Measurements from ENCODE around the gene KIAA1217.
"Not testable (repeated sequence)": the region's sequence is repeated elsewhere in the genome, so short reads cannot be mapped to it uniquely, and the experiment has no call there.

Gene KIAA1217

DNA sequence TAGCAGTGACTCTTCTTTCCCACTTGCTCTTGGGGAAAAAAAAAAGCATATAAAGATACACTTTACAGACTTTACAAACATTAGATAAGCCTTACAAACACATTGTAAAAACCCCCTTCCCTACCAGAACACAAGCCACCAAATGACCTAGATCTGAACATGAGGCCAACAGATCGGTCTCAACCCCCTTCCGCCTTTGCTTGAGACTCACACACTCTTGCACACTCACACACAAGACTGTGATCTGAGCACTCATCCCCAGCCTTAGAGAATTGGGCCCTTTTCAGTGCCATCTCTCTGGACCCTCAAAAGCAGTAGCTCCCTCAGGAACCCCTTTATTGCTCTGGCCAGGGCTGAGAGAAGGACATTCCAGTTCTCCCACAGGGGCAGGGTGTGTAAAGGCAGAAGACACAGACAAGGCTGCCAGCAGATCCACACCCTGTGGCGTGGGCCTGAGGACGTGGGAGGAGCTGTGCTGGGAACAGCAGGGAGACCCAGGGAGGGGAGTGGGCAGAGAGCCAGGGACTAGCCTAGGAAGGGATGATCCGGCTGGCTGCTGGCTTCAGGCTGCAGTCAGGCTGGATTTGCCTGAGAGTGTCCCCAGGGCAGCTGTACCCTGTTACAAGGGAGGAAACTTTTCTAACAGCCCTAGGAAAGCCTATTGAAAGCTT is 206.7 kb downstream of the KIAA1217 start:
- no peak for DNase-seq

DNA sequence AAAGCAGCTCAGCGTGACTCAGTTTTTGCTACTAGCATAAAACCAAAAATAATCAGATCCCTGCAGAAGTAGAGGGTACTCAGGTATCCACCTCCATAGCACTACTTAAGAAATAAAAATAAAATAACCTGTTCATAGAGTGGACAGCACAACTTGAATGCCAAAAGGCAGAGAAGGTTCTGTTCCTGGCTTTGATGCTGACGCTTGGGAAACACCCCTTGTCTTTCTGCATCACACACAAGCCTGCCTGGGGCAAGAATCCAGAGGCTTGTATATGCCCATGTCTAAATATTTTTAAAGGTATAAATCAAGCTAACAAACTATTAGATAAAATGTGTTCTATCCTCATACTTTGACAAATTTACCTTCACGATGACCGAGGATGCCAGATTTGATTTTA is 207.3 kb downstream of the KIAA1217 start:
- no peak for DNase-seq

DNA sequence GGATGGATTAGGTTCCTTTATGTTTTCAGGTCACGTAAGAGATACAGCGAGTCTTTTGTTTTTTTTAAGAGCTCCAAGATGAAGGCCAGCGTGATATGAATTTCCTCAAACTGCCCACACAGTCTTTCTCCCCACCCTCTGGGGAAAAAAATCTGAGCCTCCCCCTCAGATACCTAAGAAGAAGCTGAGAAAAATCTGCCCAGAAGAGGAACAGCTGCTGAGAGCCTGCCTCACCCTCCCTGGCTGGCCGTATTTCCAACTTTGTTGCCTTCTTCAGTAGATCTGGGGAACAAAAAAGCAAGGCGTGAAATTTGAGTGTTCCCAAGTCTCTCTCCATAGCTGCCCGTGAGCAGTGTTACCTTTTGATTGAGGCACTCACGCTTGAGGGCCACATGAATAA is 208.1 kb downstream of the KIAA1217 start:
- no peak for DNase-seq

DNA sequence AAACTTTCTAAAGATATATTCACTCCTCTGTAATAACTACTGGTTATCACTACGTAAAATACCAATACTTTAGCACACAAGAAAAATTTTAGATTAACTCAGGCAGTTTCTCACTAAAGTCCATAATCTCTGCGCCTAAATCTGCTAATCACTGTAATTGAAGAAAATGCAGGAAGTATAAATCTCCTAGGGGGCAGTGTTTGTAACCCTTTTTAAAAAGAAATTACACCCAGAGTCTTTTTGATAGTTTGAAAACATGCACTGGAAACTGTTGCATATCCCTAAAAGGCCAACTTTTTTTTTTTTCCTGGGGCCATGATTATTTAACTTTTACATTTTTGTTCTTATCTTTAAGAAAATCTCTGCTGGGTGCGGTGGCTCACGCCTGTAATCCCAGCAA is 209.6 kb downstream of the KIAA1217 start:
- DNase-seq, result no peak

DNA sequence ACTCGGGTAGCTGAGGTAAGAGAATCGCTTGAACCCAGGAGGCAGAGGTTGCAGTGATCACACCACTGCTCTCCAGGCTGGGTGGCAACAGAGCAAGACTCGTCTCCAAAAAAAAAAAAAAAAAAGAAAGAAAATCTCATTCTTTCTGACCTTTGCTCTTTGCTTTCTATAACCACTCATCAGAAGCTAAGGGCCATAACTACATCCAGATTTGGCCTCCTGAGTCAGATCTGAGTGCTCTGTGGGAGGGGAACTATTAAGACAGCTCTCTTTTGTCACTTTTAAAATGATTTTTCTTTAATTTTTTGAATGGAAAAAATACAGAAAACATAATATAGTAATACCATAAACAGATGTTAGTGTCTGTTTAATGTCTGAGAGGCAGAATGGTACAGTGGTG is 210.1 kb downstream of the KIAA1217 start:
- DNase-seq, result no peak

DNA sequence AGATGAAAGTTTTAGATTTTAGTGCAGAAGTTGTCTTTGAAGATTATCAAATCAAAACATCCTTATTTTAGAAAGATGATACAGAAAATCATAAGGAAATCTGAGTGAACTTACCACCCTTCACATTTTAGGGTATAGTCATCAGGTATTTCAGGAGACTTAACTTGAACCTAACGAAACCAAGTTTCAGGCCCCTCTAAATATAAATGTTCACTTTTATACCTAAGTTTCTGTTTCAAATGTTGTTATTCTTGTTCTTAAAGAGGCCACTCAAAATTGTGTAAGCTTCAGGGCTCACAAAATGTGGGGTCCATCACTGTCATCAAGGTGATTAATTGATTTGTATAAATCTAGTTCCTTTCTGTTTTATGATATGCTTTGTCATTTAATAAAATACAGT is 216.2 kb downstream of the KIAA1217 start:
- DNase-seq, result no peak

DNA sequence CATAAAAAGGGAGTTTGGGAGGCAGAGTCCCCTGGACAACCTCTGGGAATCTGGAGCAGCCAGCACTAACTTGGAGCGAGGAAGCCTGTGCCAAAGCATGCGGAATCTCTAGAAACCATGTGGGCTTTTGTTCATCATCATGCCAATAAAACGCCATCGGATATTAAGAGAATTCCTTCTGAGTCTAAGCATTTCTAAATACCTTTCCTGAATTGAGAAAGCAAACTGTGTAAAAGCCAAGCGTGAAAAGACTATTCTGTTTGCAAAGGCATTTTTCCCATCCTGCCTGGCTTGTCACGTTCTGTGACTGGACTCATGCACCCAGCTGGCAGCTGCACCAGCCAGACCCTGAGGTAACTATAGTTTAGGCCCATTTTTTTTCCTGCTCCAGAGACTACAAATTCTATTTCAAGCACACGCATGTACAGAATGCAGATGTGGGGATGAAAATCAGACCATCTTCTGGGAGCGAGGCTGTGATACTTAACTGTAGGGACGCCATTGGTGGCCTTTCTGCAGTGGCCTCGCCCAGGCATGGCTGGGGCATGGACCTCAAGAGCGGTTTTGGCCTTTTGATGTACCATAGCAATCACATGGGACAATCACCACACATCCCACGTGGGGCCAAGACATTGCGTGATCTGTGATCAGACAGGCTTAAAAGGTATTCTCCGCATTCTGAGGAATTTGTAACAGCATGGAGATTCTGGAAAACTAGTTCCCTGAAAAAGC is 218.9 kb downstream of the KIAA1217 start:
- DNase-seq, result no peak

DNA sequence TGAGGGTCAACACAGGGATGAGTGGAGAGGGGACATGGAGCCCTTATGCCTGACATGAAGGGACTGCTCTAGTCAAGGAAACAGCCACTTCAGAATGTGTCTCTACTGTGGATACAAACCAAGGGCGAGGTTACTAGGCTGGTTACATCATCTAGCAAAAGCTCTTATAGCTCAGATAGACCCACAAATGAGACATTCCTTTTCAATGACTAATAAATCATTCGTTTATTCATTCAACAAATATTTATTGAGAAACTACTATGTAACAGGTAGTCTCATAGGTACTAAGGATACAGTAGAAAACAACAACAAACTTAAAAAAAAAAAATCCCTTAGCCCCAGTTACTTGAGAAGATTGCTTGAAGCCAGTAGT is 219.5 kb downstream of the KIAA1217 start:
- DNase-seq, result no peak

DNA sequence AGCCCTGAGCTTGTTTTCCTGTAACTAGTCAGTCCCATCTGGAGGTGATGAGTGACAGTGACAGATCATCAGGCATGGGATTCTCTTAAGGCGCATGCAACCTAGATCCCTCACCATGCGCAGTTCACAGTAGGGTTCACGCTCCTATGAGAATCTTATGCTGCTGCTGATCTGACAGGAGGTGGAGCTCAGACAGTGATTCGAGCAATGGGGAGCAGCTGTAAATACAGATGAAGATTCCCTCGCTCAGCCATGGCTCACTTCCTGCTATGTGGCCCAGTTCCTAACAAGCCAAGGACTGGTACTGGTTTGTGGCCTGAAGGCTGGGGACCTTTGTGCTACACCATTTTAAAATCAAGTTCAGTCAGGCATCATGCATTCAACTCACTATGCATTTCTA is 221.7 kb downstream of the KIAA1217 start:
- DNase-seq, result no peak

DNA sequence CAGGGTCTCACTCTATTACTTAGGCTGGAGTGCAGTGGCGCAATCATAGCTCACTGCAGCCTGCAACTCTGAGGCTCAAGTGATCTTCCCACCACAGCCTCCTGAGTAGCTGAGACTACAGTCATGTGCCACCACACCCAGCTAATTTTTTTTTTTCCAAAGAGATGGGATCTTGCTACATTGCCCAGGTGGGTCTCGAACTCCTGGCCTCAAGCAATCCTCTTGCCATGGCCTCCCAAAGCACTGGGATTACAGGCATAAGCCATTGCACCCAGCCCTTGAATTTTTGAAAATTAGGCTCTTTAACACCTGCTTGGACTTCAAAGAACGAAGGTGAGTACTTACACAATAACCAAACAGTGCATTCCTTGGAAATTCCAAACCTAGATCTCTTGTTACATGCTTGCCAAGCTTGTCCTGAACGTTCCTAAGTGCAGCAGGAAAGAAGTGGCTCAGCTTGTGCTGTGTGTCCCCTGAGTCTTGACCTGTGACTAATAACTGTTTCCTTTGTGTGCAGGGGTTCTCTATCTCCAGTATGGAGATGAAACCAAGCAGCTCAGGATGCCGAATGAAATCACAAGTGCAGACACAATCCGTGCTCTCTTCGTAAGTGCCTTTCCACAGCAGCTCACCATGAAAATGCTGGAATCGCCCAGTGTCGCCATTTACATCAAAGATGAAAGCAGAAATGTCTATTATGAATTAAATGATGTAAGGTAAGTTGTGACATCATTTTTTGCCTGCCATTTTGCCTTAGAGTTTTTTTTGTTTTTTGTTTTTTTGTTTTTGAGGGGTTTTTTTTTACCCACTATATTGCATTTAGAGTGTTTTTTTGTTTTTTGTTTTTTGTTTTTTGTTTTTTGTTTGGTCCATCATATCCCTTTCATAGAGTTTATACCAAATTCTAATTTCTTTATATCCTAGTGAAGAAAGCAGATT is 223.8 kb downstream of the KIAA1217 start:
- peak; percentile 6 for DNase-seq

DNA sequence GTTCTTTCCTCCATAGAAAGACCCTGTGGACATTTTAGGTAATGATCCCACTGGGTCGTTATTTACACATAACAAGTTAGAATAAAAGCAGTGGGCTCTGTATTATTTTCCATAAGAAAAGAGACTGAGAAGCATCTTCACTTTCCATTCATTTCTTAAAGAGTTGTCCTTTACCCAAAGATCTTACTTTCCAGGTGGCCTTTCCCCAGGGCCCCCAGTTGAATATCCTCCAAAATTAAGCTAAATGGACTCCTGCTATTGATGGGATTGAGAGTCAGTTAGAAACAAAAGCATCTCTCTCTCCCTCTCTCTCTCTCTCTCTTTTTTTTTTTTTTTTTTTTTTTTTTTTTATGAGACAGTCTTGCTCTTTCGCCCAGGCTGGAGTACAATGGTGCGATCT is 224.8 kb downstream of the KIAA1217 start:
- no peak for DNase-seq

DNA sequence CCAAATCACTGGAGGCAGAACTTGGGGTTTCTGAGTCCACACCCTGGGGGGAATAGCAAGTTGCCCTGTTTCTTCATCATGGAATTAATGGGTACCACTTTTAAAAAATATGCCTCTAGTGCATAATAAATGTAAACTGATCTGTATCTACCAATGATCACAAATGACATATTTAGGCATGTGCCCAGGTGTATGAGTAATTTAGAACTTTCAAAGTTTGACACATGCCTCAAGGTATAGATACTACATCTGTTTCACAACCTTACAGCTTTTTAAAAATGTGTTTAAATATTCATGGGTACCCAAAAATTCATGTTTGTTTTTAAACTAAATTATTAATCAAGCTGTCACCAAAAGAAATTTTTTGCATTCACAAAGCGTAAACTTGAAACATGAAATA is 226.0 kb downstream of the KIAA1217 start:
- no peak for DNase-seq

DNA sequence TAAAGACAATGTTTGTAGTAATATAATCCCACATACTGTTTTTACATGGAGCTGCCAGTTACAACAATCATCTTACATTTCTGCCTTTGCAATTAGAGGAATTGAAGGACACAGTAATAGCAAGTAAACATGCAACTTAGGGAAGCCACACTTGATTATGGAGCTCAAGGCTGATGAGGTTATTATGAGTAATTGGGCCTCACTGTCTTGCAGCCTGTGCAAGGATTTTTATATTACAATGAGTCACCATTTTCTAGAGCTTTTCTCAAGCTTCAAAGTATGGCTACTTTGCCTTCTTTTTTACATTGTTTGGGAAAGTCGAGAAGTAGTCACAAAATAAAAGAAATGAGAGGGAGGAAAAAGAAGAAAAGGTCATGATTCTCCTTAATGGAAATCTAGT is 226.4 kb downstream of the KIAA1217 start:
- DNase-seq, result peak; percentile 20

DNA sequence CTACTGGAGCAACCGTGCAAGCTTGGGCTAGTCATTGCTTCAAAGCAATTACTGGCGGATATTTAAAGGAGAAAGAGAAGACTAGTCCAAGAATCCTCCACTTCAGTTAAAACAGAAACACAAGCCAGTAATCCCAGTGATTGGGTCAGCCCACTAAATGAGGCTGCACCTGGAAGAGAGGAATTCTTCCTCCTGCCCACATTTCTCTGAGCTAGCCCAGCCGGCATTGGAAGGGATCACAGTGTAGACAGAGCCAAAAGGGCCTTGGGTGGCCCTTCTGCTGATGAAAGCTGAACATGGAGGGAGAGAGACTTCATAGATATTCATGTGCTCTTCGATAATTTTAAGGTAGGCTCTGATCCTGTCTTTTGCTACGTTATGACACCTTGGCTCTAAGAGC is 228.4 kb downstream of the KIAA1217 start:
- DNase-seq, result no peak

DNA sequence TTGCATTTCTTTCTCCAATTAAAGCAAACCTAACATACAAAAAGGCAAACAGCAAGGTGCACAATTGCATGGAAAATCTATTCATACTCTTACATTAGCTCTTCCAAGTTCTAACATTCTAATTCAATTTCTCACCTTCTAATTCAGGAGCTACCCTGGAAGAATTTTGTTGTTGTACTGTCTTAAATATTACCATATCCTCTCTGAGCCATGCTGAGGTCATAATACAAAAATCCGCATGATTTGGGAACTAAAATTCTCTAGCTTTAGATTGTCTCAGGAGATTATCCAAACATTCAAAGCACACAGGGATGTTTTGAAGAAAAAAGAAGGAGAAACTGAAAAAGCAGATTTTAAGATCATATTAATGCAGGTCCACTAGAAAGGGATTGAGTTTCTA is 229.9 kb downstream of the KIAA1217 start:
- DNase-seq, result no peak

DNA sequence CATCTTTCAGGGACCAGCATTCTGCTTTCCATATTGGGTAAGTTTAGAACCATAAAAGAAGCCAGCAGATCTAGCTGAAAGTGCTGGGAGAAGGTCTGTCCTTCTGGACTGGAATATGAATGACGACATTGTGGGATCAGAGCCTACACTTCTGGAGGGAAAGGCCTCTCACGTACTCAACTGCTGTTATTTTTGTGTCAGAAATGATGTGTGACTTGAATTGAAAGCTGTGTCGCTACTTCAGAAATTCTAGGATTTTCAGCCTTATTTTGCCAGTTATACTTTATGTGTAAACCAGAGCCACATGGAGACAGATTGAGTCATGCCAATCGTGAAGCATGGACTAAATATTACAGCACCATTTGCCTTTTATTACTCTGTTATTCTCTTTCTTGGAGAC is 231.0 kb downstream of the KIAA1217 start:
- no peak for DNase-seq

DNA sequence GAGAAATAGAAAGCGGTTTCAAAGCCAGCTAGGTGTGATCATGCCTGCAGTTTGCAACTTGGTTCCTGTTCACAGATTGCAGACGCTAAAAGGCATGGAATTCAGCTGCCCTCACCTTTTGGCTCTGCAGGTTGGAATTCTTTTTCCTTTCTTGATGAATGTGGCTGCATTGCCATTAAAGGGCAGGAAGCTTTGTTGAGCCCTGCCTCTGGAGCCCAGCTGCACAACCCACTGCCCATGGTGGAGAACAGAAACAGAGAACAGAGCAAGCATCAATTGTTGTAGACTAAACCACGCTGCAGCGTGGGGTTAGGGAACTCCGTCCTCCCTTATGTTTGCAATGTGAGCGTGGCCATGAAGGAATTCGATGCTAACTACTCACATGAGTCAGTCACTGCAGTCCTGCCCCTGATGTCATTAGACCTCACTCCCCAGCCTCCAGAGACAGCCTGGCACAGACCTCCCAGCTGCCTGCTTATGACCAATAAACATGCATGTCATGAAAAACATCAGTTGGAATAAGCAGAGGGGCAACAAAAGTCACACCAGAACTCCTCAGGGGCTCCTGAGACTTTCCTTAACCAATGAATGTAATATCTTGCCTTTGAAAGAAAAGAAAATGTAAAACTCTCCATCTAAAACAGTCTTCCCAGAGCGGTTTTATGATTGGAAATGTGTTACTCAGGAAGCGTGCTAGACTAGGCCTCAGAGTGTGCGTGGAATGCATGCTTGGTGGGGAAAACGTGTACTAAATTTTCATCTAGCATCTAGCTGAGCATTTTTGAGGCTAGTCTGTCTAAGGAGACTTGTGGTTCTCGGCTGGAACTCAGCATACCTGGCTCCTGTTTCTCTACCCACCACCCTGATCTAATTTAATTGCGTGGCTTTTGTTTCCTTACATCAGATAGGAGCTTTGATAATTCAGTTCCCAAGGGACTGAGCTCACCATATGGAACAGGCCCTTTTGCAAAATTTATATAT is 232.2 kb downstream of the KIAA1217 start:
- no peak for DNase-seq

DNA sequence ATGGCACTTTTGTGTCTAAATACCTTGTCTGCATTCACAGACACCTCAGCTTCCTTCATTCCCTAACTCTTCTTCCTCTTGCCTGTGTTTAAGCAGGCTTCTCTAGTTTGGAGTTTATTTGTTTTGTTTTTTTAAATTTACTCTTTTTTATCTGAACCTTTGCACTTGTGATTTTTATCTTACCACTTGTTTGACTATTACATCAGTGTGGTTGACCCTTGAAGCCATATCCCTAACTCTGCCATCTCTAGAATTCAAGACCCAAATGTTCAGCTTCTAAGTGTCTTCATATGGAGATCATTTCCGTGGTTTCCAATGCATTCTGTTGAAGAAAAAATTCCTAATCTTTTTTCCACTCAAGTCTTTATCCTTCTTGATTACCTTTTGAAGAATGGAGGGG is 233.3 kb downstream of the KIAA1217 start:
- DNase-seq, result no peak

DNA sequence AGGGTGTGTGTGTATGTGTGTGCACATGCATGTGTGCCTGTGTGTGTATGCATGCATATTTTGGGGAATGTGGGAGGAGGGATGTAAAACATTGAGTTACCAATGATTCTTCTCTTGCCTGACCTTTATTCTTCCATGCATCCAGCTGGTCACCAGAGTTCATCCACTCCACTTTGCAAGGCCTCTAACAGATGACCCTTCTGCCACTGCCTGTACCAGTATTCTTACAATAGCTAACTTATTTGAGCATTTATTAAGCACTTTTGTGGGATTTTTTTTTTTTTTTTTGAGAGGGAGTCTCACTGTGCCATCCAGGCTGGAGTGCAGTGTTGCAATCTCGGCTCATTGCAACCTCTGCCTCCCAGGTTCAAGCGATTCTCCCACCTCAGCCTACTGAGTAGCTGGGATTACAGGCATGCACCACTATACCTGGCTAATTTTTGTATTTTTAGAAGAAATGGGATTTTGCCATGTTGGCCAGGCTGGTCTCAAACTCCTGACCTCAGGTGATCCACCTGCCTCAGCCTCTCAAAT is 233.8 kb downstream of the KIAA1217 start:
- DNase-seq, result not testable (repeated sequence)

DNA sequence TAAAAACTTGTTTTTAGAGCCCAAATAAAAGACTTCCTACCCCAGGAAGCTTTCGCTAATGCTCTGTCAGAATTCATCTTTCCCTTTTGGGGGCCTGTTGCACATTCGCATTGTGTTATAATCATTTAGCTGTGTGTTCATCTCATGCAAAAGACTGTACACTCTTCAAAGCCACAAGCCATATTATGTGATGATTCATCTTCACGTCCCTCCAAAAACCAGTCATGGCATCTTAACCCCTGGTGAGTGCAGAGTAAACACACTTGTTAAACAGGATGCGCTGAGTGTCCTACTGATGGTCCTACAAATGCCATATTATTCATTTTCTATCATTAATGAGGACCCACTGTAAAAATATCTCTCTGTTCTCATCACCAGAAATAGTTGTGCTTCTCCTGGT is 235.4 kb downstream of the KIAA1217 start:
- DNase-seq, result peak; percentile 58

DNA sequence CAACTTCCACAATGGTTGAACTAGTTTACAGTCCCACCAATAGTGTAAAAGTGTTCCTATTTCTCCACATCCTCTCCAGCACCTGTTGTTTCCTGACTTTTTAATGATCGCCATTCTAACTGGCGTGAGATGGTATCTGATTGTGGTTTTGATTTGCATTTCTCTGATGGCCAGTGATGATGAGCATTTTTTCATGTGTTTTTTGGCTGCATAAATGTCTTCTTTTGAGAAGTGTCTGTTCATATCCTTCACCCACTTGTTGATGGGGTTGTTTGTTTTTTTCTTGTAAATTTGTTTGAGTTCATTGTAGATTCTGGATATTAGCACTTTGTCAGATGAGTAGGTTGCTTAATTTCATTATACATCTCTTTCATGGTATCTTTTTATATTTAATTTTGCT is 237.0 kb downstream of the KIAA1217 start:
- not testable (repeated sequence) for DNase-seq

DNA sequence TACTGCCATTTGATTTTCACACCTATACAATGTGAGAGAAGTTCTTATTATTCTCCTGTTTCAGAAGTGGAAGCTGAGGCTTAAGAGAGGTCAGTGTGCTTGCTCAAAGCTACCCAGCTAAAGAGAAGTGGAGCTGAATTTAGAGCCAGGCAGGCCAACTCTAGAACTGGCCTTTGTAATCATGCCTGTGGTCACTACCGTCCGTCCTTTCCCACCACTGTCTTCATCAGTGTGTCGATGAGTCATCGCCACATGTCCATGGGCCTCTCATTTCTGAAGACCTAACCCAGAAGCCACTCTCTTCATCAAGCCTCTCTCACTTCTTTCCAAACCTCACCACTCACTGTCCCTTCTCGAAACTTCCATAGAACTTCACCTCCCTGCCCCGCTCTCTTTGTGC is 237.8 kb downstream of the KIAA1217 start:
- DNase-seq, result no peak

Measured in activated CD4-positive, alpha-beta T cell treated with anti-CD3 and anti-CD28 coated beads, Interleukin-2, amount 50 U/mL, for 16 hours (primary cell).